ENCODE measurements around the gene CDC14C. TPM values are rescaled to one million over a fixed set of nuclear protein-coding genes. Genes with fewer than 3 reads are reported as not detected.

Gene CDC14C
- total RNA-seq, 1 experiment from 2014 or later: not detected

- no peaks in the 10 kb centered on the region for H3K4me1 ChIP-seq (ENCODE audit: control insufficient read depth in 1 of 2, insufficient read depth in 2 of 2, low read length in 2 of 2)
- H4K20me1 ChIP-seq (ENCODE audit: insufficient read depth): no peaks in the 10 kb centered on the region; the same call in 1 of the 2 replicates
- no peaks in the 10 kb centered on the region for H3K27me3 ChIP-seq (ENCODE audit: insufficient read depth, low read length)
- H2AFZ ChIP-seq (ENCODE audit: low read depth, low read length, poor library complexity, severe bottlenecking): no peak overlapping the region
- RAD21 ChIA-PET (ENCODE audit: low non-redundant PET in 1 of 2, low total read pairs in 2 of 2, uncharacterized antibody in 2 of 2, unreplicated experiment in 2 of 2): no interaction called here
- no peak overlapping the region for H3K27ac ChIP-seq (ENCODE audit: low read depth, low read length)
- no peaks in the 10 kb centered on the region for H3K36me3 ChIP-seq (ENCODE audit: control insufficient read depth in 1 of 2, insufficient read depth in 2 of 2, low read length in 2 of 2)
- intact Hi-C loops (cut with micrococcal nuclease): no loop called here
- H3K4me3 ChIP-seq (replicated peaks in 1 of 2; ENCODE audit: low read depth in 1 of 2, low read length in 2 of 2): no peak overlapping the region
- H3K79me2 ChIP-seq (ENCODE audit: insufficient read depth, low read length): no peaks in the 10 kb centered on the region
- no peak overlapping the region for H3K9ac ChIP-seq (ENCODE audit: low read length)
- no peaks in the 10 kb centered on the region for H3K9me2 ChIP-seq (ENCODE audit: insufficient read depth)
- no peak for ATAC-seq
- no peak for DNase-seq (ENCODE audit: low read depth, low spot score)
- no TSS peak for BruUV-seq (replicated peaks)
- peaks cover 4 to 24% of the 10 kb centered on the region in 2 experiments; a peak in 2 of 4 replicates for H3K9me3 ChIP-seq (ENCODE audit: control insufficient read depth in 1 of 2, insufficient read depth in 1 of 2, low read depth in 1 of 2, low read length in 2 of 2)
- POLR2A ChIA-PET: no interaction called here
- no peak for TF ChIP-seq TCF7L2 (IDR thresholded peaks at IDR 0.05; ENCODE audit: borderline replicate concordance, extremely low read depth, insufficient read depth, insufficient read length)
- no peak for TF ChIP-seq ZNF274 (IDR thresholded peaks at IDR 0.05; ENCODE audit: low read depth, low read length)
- no peak for TF ChIP-seq SIN3A (IDR thresholded peaks at IDR 0.05; ENCODE audit: low read depth)
- TF ChIP-seq, protein P1, sequence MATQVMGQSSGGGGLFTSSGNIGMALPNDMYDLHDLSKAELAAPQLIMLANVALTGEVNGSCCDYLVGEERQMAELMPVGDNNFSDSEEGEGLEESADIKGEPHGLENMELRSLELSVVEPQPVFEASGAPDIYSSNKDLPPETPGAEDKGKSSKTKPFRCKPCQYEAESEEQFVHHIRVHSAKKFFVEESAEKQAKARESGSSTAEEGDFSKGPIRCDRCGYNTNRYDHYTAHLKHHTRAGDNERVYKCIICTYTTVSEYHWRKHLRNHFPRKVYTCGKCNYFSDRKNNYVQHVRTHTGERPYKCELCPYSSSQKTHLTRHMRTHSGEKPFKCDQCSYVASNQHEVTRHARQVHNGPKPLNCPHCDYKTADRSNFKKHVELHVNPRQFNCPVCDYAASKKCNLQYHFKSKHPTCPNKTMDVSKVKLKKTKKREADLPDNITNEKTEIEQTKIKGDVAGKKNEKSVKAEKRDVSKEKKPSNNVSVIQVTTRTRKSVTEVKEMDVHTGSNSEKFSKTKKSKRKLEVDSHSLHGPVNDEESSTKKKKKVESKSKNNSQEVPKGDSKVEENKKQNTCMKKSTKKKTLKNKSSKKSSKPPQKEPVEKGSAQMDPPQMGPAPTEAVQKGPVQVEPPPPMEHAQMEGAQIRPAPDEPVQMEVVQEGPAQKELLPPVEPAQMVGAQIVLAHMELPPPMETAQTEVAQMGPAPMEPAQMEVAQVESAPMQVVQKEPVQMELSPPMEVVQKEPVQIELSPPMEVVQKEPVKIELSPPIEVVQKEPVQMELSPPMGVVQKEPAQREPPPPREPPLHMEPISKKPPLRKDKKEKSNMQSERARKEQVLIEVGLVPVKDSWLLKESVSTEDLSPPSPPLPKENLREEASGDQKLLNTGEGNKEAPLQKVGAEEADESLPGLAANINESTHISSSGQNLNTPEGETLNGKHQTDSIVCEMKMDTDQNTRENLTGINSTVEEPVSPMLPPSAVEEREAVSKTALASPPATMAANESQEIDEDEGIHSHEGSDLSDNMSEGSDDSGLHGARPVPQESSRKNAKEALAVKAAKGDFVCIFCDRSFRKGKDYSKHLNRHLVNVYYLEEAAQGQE (IDR thresholded peaks at IDR 0.05; ENCODE audit: low read depth): no peak
- no peak for TF ChIP-seq FOSL1 (IDR thresholded peaks at IDR 0.05; ENCODE audit: low read depth)
- no peak for TF ChIP-seq JUND (IDR thresholded peaks at IDR 0.05)
- no peak for TF ChIP-seq POLR2AphosphoS5 (IDR thresholded peaks at IDR 0.05; ENCODE audit: low read depth, low read length)
- TF ChIP-seq, protein P2, sequence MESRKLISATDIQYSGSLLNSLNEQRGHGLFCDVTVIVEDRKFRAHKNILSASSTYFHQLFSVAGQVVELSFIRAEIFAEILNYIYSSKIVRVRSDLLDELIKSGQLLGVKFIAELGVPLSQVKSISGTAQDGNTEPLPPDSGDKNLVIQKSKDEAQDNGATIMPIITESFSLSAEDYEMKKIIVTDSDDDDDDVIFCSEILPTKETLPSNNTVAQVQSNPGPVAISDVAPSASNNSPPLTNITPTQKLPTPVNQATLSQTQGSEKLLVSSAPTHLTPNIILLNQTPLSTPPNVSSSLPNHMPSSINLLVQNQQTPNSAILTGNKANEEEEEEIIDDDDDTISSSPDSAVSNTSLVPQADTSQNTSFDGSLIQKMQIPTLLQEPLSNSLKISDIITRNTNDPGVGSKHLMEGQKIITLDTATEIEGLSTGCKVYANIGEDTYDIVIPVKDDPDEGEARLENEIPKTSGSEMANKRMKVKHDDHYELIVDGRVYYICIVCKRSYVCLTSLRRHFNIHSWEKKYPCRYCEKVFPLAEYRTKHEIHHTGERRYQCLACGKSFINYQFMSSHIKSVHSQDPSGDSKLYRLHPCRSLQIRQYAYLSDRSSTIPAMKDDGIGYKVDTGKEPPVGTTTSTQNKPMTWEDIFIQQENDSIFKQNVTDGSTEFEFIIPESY (IDR thresholded peaks at IDR 0.05; ENCODE audit: extremely low read depth, insufficient replicate concordance, low read length): no peak
- TF ChIP-seq ZFX (IDR thresholded peaks at IDR 0.05): no peak
- no peak for TF ChIP-seq POLR2A (IDR thresholded peaks at IDR 0.05; ENCODE audit: borderline replicate concordance, extremely low read depth, insufficient read depth, insufficient read length)
- TF ChIP-seq, protein P3, sequence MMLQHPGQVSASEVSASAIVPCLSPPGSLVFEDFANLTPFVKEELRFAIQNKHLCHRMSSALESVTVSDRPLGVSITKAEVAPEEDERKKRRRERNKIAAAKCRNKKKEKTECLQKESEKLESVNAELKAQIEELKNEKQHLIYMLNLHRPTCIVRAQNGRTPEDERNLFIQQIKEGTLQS (IDR thresholded peaks at IDR 0.05): no peak
- no peak for TF ChIP-seq EGR1 (IDR thresholded peaks at IDR 0.05; ENCODE audit: low read depth)
- TF ChIP-seq CTCF (IDR thresholded peaks at IDR 0.05 in 2 of 3, conservative IDR thresholded peaks at IDR 0.05 in 1 of 3; ENCODE audit: borderline replicate concordance in 1 of 3, insufficient read depth in 1 of 3, low read depth in 2 of 3, low read length in 2 of 3): no peak
- no peak for TF ChIP-seq MAX (IDR thresholded peaks at IDR 0.05)
- TF ChIP-seq CBX3 (IDR thresholded peaks at IDR 0.05; ENCODE audit: low read depth): no peak
- CTCF ChIA-PET: no interaction called here
- H3K4me2 ChIP-seq (ENCODE audit: low read length): no peak overlapping the region
Observed at GRCh38 chr7:48933549-48934085, 9.3 kb downstream of the CDC14C start.
